ENCODE measurements around the gene IP6K2.

- TF ChIP-seq, protein P1, sequence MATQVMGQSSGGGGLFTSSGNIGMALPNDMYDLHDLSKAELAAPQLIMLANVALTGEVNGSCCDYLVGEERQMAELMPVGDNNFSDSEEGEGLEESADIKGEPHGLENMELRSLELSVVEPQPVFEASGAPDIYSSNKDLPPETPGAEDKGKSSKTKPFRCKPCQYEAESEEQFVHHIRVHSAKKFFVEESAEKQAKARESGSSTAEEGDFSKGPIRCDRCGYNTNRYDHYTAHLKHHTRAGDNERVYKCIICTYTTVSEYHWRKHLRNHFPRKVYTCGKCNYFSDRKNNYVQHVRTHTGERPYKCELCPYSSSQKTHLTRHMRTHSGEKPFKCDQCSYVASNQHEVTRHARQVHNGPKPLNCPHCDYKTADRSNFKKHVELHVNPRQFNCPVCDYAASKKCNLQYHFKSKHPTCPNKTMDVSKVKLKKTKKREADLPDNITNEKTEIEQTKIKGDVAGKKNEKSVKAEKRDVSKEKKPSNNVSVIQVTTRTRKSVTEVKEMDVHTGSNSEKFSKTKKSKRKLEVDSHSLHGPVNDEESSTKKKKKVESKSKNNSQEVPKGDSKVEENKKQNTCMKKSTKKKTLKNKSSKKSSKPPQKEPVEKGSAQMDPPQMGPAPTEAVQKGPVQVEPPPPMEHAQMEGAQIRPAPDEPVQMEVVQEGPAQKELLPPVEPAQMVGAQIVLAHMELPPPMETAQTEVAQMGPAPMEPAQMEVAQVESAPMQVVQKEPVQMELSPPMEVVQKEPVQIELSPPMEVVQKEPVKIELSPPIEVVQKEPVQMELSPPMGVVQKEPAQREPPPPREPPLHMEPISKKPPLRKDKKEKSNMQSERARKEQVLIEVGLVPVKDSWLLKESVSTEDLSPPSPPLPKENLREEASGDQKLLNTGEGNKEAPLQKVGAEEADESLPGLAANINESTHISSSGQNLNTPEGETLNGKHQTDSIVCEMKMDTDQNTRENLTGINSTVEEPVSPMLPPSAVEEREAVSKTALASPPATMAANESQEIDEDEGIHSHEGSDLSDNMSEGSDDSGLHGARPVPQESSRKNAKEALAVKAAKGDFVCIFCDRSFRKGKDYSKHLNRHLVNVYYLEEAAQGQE (IDR thresholded peaks at IDR 0.05; ENCODE audit: unreplicated experiment) = no peak
- no peak for TF ChIP-seq CTCF (conservative IDR thresholded peaks at IDR 0.05; ENCODE audit: low read depth in 2 of 2)
- no peak for TF ChIP-seq POLR2AphosphoS5 (IDR thresholded peaks at IDR 0.05; ENCODE audit: low read depth)
- TF ChIP-seq EZH2 (IDR thresholded peaks at IDR 0.05; ENCODE audit: low read depth, unreplicated experiment) = no peak
- TF ChIP-seq EZH2phosphoT487 (IDR thresholded peaks at IDR 0.05; ENCODE audit: unreplicated experiment) = no peak
- TF ChIP-seq ZNF331 (CRISPR knock-in tag; IDR thresholded peaks at IDR 0.05; ENCODE audit: low read depth) = no peak
- no peak for TF ChIP-seq JUNB (IDR thresholded peaks at IDR 0.05; ENCODE audit: unreplicated experiment)
- TF ChIP-seq ZNF114 (CRISPR knock-in tag; IDR thresholded peaks at IDR 0.05) = no peak
- no peak for TF ChIP-seq ETS1 (IDR thresholded peaks at IDR 0.05)
- TF ChIP-seq CREB1 (CRISPR knock-in tag; IDR thresholded peaks at IDR 0.05; ENCODE audit: low read depth) = no peak
These were observed 33.0 kb downstream of the IP6K2 start for GRCh38 chr3:48684054-48684349.

All from GM23338 (cell line).